Neural progenitor cell (in vitro differentiated cells): Measurements from ENCODE around the gene MAP3K4. TPM values are rescaled to one million over a fixed set of nuclear protein-coding genes. Genes with fewer than 3 reads are reported as not detected.

Experiments
- DNase-seq: peaks from one replicate; pipeline ENCODE4 v3.0.0-alpha.2; 2016; ENCODE audit warnings: low spot score
- H2AFZ ChIP-seq: fragments of 200-600 bp; sonication (generic); replicated peaks from 2 replicates; pipeline ENCODE4 v1.6.1; 2016; ENCODE audit warnings: antibody characterized with exemption
- H3F3A ChIP-seq: fragments of 200-600 bp; sonication (generic); 2 replicates; pipeline ENCODE4 v1.6.1; 2016; ENCODE audit warnings: antibody characterized with exemption, low read depth
- H3K27ac ChIP-seq: fragments of 200-600 bp; sonication (generic); 2 replicates; pipeline ENCODE4 v1.5.1; 2016; ENCODE audit warnings: mild to moderate bottlenecking
- H3K27me3 ChIP-seq: fragments of 200-600 bp; sonication (generic); 2 replicates; pipeline ENCODE4 v1.6.1; 2016; ENCODE audit warnings: mild to moderate bottlenecking, moderate library complexity
- H3K36me3 ChIP-seq: fragments of 200-600 bp; sonication (generic); 2 replicates; pipeline ENCODE4 v1.5.1; 2016
- H3K4me1 ChIP-seq: fragments of 200-600 bp; sonication (generic); 2 replicates; pipeline ENCODE4 v1.6.1; 2016; ENCODE audit warnings: mixed run types
- H3K4me2 ChIP-seq: fragments of 200-600 bp; sonication (generic); 2 replicates; pipeline ENCODE4 v1.6.1; 2016
- H3K4me3 ChIP-seq: fragments of 200-600 bp; sonication (generic); 2 replicates; pipeline ENCODE4 v1.5.1; 2016
- H3K79me2 ChIP-seq: fragments of 200-600 bp; sonication (generic); 2 replicates; pipeline ENCODE4 v1.6.1; 2016; ENCODE audit warnings: low read depth
- H3K9ac ChIP-seq: fragments of 200-600 bp; sonication (generic); 2 replicates; pipeline ENCODE4 v1.6.1; 2016
- H3K9me3 ChIP-seq: fragments of 200-600 bp; sonication (generic); 2 replicates; pipeline ENCODE4 v1.5.1; 2016; ENCODE audit warnings: low read depth
- H4K20me1 ChIP-seq: fragments of 200-600 bp; sonication (generic); 2 replicates; pipeline ENCODE4 v1.6.1; 2016; ENCODE audit warnings: low read depth
- H3K27ac Mint-ChIP-seq: 3 replicates; pipeline ENCODE4 v1.8.0; 2021; ENCODE audit warnings: mixed read lengths
- H3K27me3 Mint-ChIP-seq: 2 replicates; pipeline ENCODE4 v1.8.0; 2022; ENCODE audit warnings: low read depth, mild to moderate bottlenecking, inconsistent platforms, moderate library complexity, mixed read lengths; ENCODE audit not compliant: insufficient read depth
- H3K36me3 Mint-ChIP-seq: 3 replicates; pipeline ENCODE4 v1.8.0; 2021; ENCODE audit warnings: mixed read lengths
- H3K4me1 Mint-ChIP-seq: 3 replicates; pipeline ENCODE4 v1.8.0; 2021; ENCODE audit warnings: mixed read lengths
- H3K4me3 Mint-ChIP-seq: 3 replicates; pipeline ENCODE4 v1.8.0; 2021; ENCODE audit warnings: mild to moderate bottlenecking, moderate library complexity, mixed read lengths
- H3K9me3 Mint-ChIP-seq: 3 replicates; pipeline ENCODE4 v1.8.0; 2020; ENCODE audit warnings: mixed read lengths
- CTCF ChIP-seq: fragments of 200-600 bp; sonication (generic); IDR thresholded peaks from 2 replicates; pipeline ENCODE4 v1.5.1; 2017; ENCODE audit warnings: antibody characterized with exemption, mild to moderate bottlenecking
- EZH2 ChIP-seq: fragments of 200-600 bp; sonication (generic); IDR thresholded peaks from 2 replicates; pipeline ENCODE4 v1.6.1; 2017; ENCODE audit warnings: antibody characterized with exemption, mild to moderate bottlenecking, moderate library complexity
- EZH2phosphoT487 ChIP-seq: fragments of 200-600 bp; sonication (generic); IDR thresholded peaks from 2 replicates; pipeline ENCODE4 v1.6.1; 2017; ENCODE audit warnings: antibody characterized with exemption
- total RNA-seq: library from RNA; depleted of rRNA; stranded (reverse); fragments of >200 nt; gene quantifications from 2 replicates; pipeline ENCODE4 v1.2.3, GENCODE V29; 2015; ENCODE audit warnings: low replicate concordance

Gene MAP3K4
- total RNA-seq, 1 donor from 2014 or later: 59.6 TPM

DNA sequence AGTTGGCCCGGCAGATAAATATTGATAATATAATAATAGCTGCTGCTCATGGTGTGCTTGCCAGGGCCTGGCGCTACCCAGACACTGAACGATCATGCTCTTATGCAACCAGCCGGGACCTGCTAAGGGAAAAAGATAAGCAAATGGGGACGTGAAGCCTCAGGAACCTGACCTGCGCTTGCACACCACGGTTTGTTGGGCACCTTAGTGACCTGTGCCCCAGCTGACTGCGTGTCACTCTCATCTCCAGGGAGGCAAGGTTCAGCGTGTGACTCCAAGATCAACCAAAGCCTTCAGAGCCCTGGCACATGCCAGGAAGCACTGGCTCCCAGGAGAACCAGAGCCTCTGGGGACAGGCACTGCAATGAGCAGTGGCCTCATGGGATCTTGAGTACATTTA, 171.2 kb downstream of the MAP3K4 start:
- Histone ChIP-seq H3K4me1 (peaks cover 20% of the 10 kb centered on the region), H4K20me1 (peaks cover 31% of the 10 kb centered on the region), H3K9ac (no peak overlapping the region), H3K27me3 (no peaks in the 10 kb centered on the region), H3K27ac (no peak overlapping the region), H3K4me3 (no peak overlapping the region), H3K4me2 (no peak overlapping the region), H2AFZ (no peak overlapping the region), H3F3A (peaks cover 12% of the 10 kb centered on the region), H3K9me3 (no peaks in the 10 kb centered on the region), H3K79me2 (peaks cover 4% of the 10 kb centered on the region), H3K36me3 (no peaks in the 10 kb centered on the region)
- no peaks in the 10 kb centered on the region for H3K9me3 Mint-ChIP-seq
- no peak overlapping the region for H3K27ac Mint-ChIP-seq
- H3K27me3 Mint-ChIP-seq: no peaks in the 10 kb centered on the region
- TF ChIP-seq EZH2 (no peak), EZH2phosphoT487 (no peak), CTCF (no peak)
- H3K4me1 Mint-ChIP-seq: peaks cover 19% of the 10 kb centered on the region
- DNase-seq: no peak
- peaks cover 50% of the 10 kb centered on the region for H3K36me3 Mint-ChIP-seq
- no peak overlapping the region for H3K4me3 Mint-ChIP-seq

DNA sequence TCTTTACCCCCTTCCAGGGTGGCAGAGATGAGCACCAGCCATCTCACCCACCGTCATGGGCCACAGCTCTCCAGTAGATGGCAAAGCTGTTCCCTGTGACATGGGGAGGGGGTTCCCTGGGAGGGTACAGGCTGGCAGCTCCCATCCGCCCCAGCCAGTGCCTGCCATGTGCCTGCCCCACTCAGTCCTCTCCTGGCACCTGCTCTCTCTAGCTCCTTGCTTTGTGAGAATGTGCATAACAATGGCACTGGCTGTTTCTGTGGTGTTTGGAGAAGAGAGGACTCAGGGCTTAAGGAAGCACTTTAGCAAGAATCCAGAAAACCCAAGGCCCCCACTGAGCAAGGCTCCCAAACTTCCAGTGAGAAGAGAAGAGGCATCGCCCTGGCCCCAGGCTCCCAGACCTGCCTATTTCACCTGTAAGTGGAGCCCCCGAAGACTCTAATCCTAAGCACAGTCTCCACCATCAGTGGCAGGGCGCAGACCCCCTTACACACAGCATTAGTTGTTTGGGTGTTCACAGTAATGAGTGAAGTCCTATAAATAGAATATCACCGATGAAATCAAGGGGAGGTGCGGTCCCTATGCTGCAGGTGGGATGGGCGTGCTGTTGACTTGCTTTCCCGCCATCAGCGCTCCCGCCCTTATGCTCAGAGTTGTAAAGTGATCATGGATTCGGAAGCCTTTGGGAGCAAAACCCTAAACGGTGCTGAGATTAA, 172.1 kb downstream of the MAP3K4 start:
- H3K9me3 Mint-ChIP-seq: no peaks in the 10 kb centered on the region
- TF ChIP-seq CTCF (no peak), EZH2 (no peak), EZH2phosphoT487 (no peak)
- peaks cover 28% of the 10 kb centered on the region for H3K4me1 Mint-ChIP-seq
- Histone ChIP-seq H2AFZ (no peak overlapping the region), H3K36me3 (no peaks in the 10 kb centered on the region), H3F3A (peaks cover 21% of the 10 kb centered on the region), H3K79me2 (peaks cover 8% of the 10 kb centered on the region), H4K20me1 (peaks cover 40% of the 10 kb centered on the region), H3K4me1 (peaks cover 29% of the 10 kb centered on the region), H3K4me3 (no peak overlapping the region), H3K9ac (no peak overlapping the region), H3K4me2 (no peak overlapping the region), H3K27ac (no peak overlapping the region), H3K9me3 (no peaks in the 10 kb centered on the region), H3K27me3 (no peaks in the 10 kb centered on the region)
- no peak overlapping the region for H3K27ac Mint-ChIP-seq
- H3K4me3 Mint-ChIP-seq: no peak overlapping the region
- H3K27me3 Mint-ChIP-seq: no peaks in the 10 kb centered on the region
- H3K36me3 Mint-ChIP-seq: peaks cover 48% of the 10 kb centered on the region
- no peak for DNase-seq

GRCh38 chr6:161164182-161164625, 172.6 kb downstream of the MAP3K4 start:
- Histone ChIP-seq H3K9ac (no peak overlapping the region), H3K27me3 (no peaks in the 10 kb centered on the region), H4K20me1 (peaks cover 46% of the 10 kb centered on the region), H3F3A (peaks cover 27% of the 10 kb centered on the region), H3K79me2 (peaks cover 8% of the 10 kb centered on the region), H2AFZ (no peak overlapping the region), H3K27ac (no peak overlapping the region), H3K9me3 (no peaks in the 10 kb centered on the region), H3K4me1 (peaks cover 32% of the 10 kb centered on the region), H3K4me3 (no peak overlapping the region), H3K4me2 (no peak overlapping the region), H3K36me3 (no peaks in the 10 kb centered on the region)
- Mint-ChIP-seq H3K9me3 (peaks cover 2% of the 10 kb centered on the region), H3K4me3 (no peak overlapping the region), H3K27me3 (no peaks in the 10 kb centered on the region), H3K36me3 (peaks cover 52% of the 10 kb centered on the region), H3K4me1 (peaks cover 34% of the 10 kb centered on the region), H3K27ac (no peak overlapping the region)
- DNase-seq: no peak
- TF ChIP-seq EZH2 (no peak), CTCF (no peak)
